ENCODE data around the gene CTSG.
"Not testable (repeated sequence)": the region's sequence is repeated elsewhere in the genome, so short reads cannot be mapped to it uniquely, and the experiment has no call there.

The CTSG gene

GRCh38 chr14:24542346-24542936 is 33.6 kb downstream of the CTSG start:
- no peak for DNase-seq

- no peak for DNase-seq
Measured at GRCh38 chr14:24535737-24536136, 40.3 kb downstream of the CTSG start.

- DNase-seq: no peak
Measured at GRCh38 chr14:24534286-24534685, 41.8 kb downstream of the CTSG start.

- not testable (repeated sequence) for DNase-seq
Measured at GRCh38 chr14:24525877-24526620, 50.0 kb downstream of the CTSG start.

All from fibroblast of skin of abdomen (primary cell).